ENCODE data around the gene NELL2.

DNA sequence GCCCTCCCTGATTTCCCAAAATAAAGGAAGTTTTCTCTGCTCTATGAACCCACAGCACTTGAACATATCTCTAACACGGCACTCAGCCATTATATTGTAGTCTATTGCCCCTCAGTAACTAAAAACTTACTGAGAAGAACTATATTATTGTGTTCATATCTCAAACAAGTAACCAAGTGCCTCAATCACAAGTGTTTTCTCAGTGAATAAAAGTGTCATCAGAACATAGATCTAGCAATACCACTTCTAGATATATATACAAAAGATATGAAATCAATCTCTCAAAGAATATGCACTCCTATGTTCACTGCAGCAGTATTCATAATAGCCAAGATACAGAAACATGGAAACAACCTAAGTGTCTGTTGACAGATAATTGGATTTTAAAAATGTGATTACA, 138.1 kb downstream of the NELL2 start:
- TF ChIP-seq POLR2A (IDR thresholded peaks at IDR 0.05; ENCODE audit: low read length) (no peak), GATA1 (IDR thresholded peaks at IDR 0.05; ENCODE audit: low read depth, low read length) (no peak)

Data from erythroblast (primary cell).